Colon (tissue), 2 donors: ENCODE measurements around the gene SEMA3D.
"Not testable (repeated sequence)": the region's sequence is repeated elsewhere in the genome, so short reads cannot be mapped to it uniquely, and the experiment has no call there.

Source experiments
- FAIRE-seq: peaks from 2 replicates; lab custom pipeline; 2012; peaks lifted over from hg19 to GRCh38; lab: Jason Lieb, UNC
- donor health status: control.
- donor health status: control.

Gene SEMA3D

GRCh38 chr7:85025312-85025756 lies 161.5 kb downstream of the SEMA3D start:
- no peak for FAIRE-seq

GRCh38 chr7:85023916-85024315 lies 162.9 kb downstream of the SEMA3D start:
- FAIRE-seq = no peak

- FAIRE-seq = peak; percentile 66
Observed at GRCh38 chr7:85023066-85023712, 163.7 kb downstream of the SEMA3D start.

GRCh38 chr7:85022064-85022697 lies 164.7 kb downstream of the SEMA3D start:
- FAIRE-seq = no peak

- FAIRE-seq = no peak
Observed at GRCh38 chr7:85021101-85021704, 165.7 kb downstream of the SEMA3D start.

GRCh38 chr7:85019778-85020177 lies 167.1 kb downstream of the SEMA3D start:
- no peak for FAIRE-seq

- no peak for FAIRE-seq
Observed at GRCh38 chr7:85019176-85019575, 167.7 kb downstream of the SEMA3D start.

- FAIRE-seq = no peak
Observed at GRCh38 chr7:85018498-85018897, 168.4 kb downstream of the SEMA3D start.

- no peak for FAIRE-seq
Observed at GRCh38 chr7:85016286-85016685, 170.6 kb downstream of the SEMA3D start.

GRCh38 chr7:85014936-85015660 lies 171.8 kb downstream of the SEMA3D start:
- FAIRE-seq = no peak

- FAIRE-seq = no peak
Observed at GRCh38 chr7:85011127-85011526, 175.7 kb downstream of the SEMA3D start.

- no peak for FAIRE-seq
Observed at GRCh38 chr7:85010306-85010705, 176.6 kb downstream of the SEMA3D start.

GRCh38 chr7:85006754-85007153 lies 180.1 kb downstream of the SEMA3D start:
- FAIRE-seq = no peak

GRCh38 chr7:85004402-85004801 lies 182.5 kb downstream of the SEMA3D start:
- FAIRE-seq = no peak

GRCh38 chr7:85001495-85002345 lies 185.1 kb downstream of the SEMA3D start:
- no peak for FAIRE-seq

- no peak for FAIRE-seq
Observed at GRCh38 chr7:85000735-85001350, 186.0 kb downstream of the SEMA3D start.

GRCh38 chr7:84999450-84999849 lies 187.4 kb downstream of the SEMA3D start:
- FAIRE-seq = no peak

GRCh38 chr7:84998665-84999064 lies 188.2 kb downstream of the SEMA3D start:
- FAIRE-seq = no peak

GRCh38 chr7:84997626-84998025 lies 189.2 kb downstream of the SEMA3D start:
- FAIRE-seq = no peak

GRCh38 chr7:84992954-84993353 lies 193.9 kb downstream of the SEMA3D start:
- not testable (repeated sequence) for FAIRE-seq

GRCh38 chr7:84985073-84985784 lies 201.6 kb downstream of the SEMA3D start:
- no peak for FAIRE-seq
